ENCODE measurements around the gene CD52. TPM values are rescaled to one million over a fixed set of nuclear protein-coding genes. Genes with fewer than 3 reads are reported as not detected.

The CD52 gene
- total RNA-seq, 1 donor from 2014 or later: 541 TPM

DNA sequence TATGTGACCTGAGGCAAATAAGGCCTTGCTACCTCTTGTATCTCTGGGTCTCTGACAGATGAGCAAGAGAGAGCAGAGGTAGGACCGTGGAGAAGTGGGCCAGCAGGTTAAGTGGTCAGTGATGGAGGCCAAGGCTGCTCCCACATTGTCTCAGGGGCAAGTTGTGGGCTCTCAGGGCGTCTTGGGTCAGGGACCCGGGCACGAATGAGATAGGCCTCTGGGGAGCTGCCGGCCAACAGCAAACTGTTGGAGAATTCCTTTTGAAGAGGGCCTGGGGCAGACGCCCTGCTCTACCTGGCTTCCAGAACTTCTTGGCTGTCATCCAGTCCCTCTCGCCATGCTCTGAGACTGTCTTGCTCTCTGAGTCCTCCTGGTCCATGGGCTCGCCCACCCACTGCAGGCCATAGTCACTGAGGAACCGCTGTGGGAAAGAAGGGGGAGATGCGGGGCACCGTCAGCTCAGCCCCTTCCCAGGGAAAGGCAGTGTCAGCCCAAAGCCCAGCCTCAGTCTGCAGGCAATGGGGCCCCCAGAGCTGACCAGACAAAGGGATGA lies 23.8 kb upstream of the CD52 start:
- peaks cover 34% of the 10 kb centered on the region for H3K4me1 ChIP-seq

DNA sequence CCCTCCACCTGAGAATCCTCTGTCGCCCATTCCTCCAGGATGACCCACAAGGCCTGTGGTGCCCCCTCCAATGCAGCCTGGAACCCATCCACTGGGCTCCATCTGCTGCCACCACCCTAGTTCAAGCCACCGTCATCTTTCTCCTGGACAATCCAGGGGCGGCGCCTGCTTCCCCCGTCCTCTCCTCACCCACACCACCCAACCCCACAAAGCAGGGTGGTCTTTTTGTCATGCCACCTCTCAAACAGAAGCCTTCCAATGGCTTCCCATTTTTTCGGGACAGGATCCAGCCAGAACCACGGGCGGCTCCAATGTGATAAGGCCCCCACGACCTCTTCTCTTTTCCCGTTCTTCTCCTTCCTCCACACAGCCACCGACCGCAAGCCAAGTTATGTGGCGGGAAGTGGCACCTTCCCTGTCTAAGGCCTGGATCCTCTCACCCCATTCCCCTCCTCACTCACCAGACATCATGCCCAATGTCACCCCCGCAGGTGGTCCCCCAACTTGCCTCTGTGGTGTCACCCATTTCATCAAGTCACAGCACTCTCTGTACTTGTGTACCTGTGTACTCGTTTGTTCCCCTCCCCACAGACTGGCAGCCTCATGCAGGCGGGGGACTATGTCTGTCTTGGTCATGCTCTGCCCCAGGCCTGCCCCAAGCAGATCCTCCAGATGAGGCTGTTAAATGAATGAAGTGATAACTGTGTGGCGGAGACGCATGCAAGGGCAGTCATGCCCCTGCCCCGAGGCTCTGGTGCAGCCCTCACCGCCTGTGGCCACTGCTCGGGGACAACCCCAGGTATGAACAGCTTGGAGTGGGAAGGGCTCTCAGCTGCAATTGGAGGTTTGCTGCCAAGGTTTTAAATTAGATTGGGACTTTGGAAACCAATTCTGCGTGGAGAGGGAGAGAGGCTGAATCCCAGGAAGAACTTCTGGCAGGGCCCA lies 22.3 kb upstream of the CD52 start:
- ATAC-seq (no peak), DNase-seq (no peak)
- no peak overlapping the region for H3K4me3 ChIP-seq
- no peak overlapping the region for H3K27ac ChIP-seq
- no peaks in the 10 kb centered on the region for H3K27me3 ChIP-seq (ENCODE audit: low read depth)
- intact Hi-C loops (cut with DNase I): no loop called here
- H3K36me3 ChIP-seq: peaks cover 14% of the 10 kb centered on the region
- H3K4me1 ChIP-seq: peaks cover 19% of the 10 kb centered on the region
- TF ChIP-seq, protein P1, sequence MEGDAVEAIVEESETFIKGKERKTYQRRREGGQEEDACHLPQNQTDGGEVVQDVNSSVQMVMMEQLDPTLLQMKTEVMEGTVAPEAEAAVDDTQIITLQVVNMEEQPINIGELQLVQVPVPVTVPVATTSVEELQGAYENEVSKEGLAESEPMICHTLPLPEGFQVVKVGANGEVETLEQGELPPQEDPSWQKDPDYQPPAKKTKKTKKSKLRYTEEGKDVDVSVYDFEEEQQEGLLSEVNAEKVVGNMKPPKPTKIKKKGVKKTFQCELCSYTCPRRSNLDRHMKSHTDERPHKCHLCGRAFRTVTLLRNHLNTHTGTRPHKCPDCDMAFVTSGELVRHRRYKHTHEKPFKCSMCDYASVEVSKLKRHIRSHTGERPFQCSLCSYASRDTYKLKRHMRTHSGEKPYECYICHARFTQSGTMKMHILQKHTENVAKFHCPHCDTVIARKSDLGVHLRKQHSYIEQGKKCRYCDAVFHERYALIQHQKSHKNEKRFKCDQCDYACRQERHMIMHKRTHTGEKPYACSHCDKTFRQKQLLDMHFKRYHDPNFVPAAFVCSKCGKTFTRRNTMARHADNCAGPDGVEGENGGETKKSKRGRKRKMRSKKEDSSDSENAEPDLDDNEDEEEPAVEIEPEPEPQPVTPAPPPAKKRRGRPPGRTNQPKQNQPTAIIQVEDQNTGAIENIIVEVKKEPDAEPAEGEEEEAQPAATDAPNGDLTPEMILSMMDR (IDR thresholded peaks at IDR 0.05): no peak
- H3K9me3 ChIP-seq: no peaks in the 10 kb centered on the region

More for the DNA sequence above, 23.8 kb upstream of the CD52 start:
- H3K4me3 ChIP-seq: no peak overlapping the region
- H3K36me3 ChIP-seq: peaks cover 14% of the 10 kb centered on the region
- TF ChIP-seq, protein P1 (IDR thresholded peaks at IDR 0.05): no peak
- ATAC-seq (no peak), DNase-seq (no peak)
- no peaks in the 10 kb centered on the region for H3K27me3 ChIP-seq (ENCODE audit: low read depth)
- intact Hi-C loops (cut with DNase I): no loop called here
- no peak overlapping the region for H3K27ac ChIP-seq
- H3K9me3 ChIP-seq: no peaks in the 10 kb centered on the region

DNA sequence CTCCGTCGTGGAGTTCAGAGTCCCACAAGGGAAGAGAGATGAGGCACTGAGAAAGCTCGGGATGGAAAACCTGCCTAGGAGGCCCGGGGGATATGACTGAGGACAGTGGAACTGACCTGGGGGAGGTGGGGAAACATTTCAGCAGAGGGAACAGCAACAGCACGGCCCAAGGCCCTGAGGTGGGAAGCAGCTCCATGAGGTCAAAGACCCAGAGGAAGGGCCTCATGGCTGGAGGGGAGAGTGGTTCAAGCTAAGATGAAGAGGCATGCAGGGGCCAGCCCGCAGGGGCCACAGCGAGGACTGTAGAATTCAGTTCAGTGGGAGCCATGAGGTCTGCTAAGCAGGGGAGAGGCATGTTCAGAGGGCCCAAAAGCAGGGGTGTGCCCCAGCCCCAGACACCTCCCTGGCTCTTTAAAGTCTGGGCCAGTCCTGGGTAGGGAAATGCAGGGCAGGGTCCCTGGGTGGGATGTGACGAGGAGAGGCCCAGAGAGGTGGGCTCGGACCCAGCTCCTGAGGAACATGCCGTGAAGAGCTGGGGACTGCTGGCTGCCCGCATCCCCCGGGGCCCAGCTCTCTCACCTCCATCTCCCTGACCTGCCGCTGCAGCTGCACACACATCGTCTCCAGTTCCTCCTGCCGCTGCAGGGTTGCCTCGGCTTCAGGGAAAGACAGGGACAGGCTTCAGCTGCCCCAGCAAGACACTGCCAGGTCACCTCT lies 21.3 kb upstream of the CD52 start:
- H3K4me3 ChIP-seq: no peak overlapping the region
- DNase-seq: no peak
- TF ChIP-seq, protein P1 (IDR thresholded peaks at IDR 0.05): no peak
- H3K9me3 ChIP-seq: no peaks in the 10 kb centered on the region
- no peaks in the 10 kb centered on the region for H3K27me3 ChIP-seq (ENCODE audit: low read depth)
- H3K4me1 ChIP-seq: peaks cover 9% of the 10 kb centered on the region
- ATAC-seq: no peak
- H3K27ac ChIP-seq: no peak overlapping the region
- H3K36me3 ChIP-seq: peaks cover 14% of the 10 kb centered on the region
- intact Hi-C loops (cut with DNase I): no loop called here

DNA sequence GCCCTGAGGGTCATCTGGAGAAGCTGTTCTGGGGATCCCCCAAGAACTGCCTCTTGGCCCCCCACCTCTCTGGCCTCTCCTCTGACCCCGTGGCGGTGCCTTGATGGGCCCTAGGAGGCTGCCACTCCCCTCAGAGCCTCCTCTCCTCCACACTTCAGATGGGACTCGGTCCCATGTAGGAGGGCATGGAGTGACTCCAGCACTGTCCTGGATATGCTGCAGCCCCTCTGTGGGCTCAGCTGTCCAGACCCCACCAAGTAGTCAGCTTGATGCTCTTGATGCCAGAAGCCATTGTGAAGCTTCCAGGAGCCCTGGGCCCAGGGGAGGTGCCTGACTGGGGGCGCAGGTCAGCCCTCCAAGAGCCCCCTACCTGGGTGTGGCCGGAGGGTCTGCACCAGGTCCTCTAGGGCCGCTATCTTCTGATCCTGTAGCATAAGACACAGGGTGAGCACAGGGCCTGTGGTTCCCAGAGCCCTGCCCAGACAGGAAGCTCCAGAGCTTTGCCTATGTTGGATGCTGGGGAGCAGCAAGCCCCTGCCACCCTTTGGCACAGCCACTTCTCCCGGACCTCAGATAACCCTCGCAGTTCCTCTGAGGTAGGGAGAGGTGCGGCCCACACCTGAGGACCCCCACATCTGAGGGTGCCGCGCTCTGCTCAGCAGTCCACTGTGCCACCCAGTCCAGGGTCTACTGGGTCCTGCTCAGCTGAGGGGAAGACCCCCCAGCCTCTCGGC lies 20.5 kb upstream of the CD52 start:
- peaks cover 4% of the 10 kb centered on the region for H3K4me1 ChIP-seq
- ATAC-seq (no peak), DNase-seq (no peak)
- peaks cover 14% of the 10 kb centered on the region for H3K36me3 ChIP-seq
- no peaks in the 10 kb centered on the region for H3K9me3 ChIP-seq
- H3K27me3 ChIP-seq (ENCODE audit: low read depth): no peaks in the 10 kb centered on the region
- H3K27ac ChIP-seq: no peak overlapping the region
- H3K4me3 ChIP-seq: no peak overlapping the region
- intact Hi-C loops (cut with DNase I): no loop called here
- TF ChIP-seq, protein P1 (IDR thresholded peaks at IDR 0.05): no peak

DNA sequence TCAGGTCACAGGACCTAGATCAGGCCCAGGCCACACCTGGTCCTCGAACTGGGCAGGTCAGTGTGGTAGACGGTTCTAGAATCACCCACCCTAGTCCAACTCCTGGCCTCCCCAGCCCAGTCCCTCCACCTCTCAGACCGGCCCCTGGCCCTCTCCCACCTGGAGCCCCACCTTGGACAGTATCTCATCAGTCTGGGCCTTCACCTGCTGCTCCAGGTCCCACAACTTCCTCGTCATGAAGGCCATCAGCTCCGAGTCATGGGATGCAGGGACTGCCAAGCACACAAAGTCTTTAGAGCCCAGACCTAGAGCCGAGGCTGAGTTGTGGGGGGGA lies 20.0 kb upstream of the CD52 start:
- H3K27ac ChIP-seq: no peak overlapping the region
- H3K27me3 ChIP-seq (ENCODE audit: low read depth): no peaks in the 10 kb centered on the region
- no peaks in the 10 kb centered on the region for H3K9me3 ChIP-seq
- no peak overlapping the region for H3K4me3 ChIP-seq
- TF ChIP-seq, protein P1 (IDR thresholded peaks at IDR 0.05): no peak
- no peak for ATAC-seq
- no peak for DNase-seq
- H3K36me3 ChIP-seq: peaks cover 14% of the 10 kb centered on the region
- intact Hi-C loops (cut with DNase I): no loop called here
- H3K4me1 ChIP-seq: peaks cover 4% of the 10 kb centered on the region
